Ovary (tissue), 3 donors: ENCODE measurements around the gene ATP13A1.

Experiments
- CTCF ChIP-seq, 3 donors: fragments of 450-650 bp in 2 of 3; fragments of 200-600 bp in 1 of 3; IDR thresholded peaks; one replicate each; pipeline versions ENCODE4 v1.5.1 to v1.8.0; 2016 to 2022; ENCODE audit warnings: antibody characterized with exemption in 3 of 3, mild to moderate bottlenecking in 1 of 3
- EP300 ChIP-seq: sonication (generic); formaldehyde crosslinking; IDR thresholded peaks from one replicate; pipeline ENCODE4 v1.6.1; 2017; ENCODE audit warnings: antibody characterized with exemption
- POLR2A ChIP-seq: fragments of 450-650 bp; IDR thresholded peaks from one replicate; pipeline ENCODE4 v1.6.1; 2017; ENCODE audit warnings: antibody characterized with exemption, mild to moderate bottlenecking, moderate library complexity
- donor health status: DM: no; HTN: no; CAD: no.

- TF ChIP-seq POLR2A, result no peak
- no peak for TF ChIP-seq CTCF (IDR thresholded peaks at IDR 0.05)
- TF ChIP-seq EP300, result no peak
These were observed 9.0 kb downstream of the ATP13A1 start for GRCh38 chr19:19654441-19654840.
